GM18870 (cell line): Measurements from ENCODE around the gene LGR5.

Experiments
- ATAC-seq: cut with Tn5 transposase; IDR thresholded peaks from one replicate; pipeline ENCODE4 v1.9.1; 2021; ENCODE audit warnings: moderate library complexity; ENCODE audit not compliant: unreplicated experiment

Gene LGR5, protein sequence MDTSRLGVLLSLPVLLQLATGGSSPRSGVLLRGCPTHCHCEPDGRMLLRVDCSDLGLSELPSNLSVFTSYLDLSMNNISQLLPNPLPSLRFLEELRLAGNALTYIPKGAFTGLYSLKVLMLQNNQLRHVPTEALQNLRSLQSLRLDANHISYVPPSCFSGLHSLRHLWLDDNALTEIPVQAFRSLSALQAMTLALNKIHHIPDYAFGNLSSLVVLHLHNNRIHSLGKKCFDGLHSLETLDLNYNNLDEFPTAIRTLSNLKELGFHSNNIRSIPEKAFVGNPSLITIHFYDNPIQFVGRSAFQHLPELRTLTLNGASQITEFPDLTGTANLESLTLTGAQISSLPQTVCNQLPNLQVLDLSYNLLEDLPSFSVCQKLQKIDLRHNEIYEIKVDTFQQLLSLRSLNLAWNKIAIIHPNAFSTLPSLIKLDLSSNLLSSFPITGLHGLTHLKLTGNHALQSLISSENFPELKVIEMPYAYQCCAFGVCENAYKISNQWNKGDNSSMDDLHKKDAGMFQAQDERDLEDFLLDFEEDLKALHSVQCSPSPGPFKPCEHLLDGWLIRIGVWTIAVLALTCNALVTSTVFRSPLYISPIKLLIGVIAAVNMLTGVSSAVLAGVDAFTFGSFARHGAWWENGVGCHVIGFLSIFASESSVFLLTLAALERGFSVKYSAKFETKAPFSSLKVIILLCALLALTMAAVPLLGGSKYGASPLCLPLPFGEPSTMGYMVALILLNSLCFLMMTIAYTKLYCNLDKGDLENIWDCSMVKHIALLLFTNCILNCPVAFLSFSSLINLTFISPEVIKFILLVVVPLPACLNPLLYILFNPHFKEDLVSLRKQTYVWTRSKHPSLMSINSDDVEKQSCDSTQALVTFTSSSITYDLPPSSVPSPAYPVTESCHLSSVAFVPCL

GRCh38 chr12:71439613-71440344, at the start of gene LGR5:
Gene LGR5 (plus strand): TSS chr12:71439798. CDS start chr12:71440081, 283 bp downstream.
- ATAC-seq = no peak

GRCh38 chr12:71392521-71393145, 47.0 kb upstream of the LGR5 start:
- peak; percentile 90 for ATAC-seq

DNA sequence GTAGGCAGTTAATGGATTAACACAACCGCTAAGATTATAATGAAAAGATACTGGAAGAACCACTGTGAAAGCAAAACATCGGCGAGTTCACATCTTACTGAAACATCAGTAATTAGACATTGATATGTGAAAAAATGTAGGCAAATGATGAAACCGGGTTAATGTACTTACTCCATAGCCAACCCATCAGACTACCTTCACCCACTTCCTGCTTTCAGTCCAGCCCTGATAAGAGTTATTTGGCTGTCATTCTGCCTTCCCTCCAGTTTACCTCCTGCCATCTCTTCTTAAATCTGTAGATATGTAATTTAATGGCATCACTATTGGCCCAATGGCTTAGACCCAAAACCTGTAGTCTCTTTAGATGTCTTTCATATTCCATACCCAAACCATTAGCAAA, 46.0 kb upstream of the LGR5 start:
- no peak for ATAC-seq

GRCh38 chr12:71397433-71397954, 42.1 kb upstream of the LGR5 start:
- ATAC-seq = no peak

DNA sequence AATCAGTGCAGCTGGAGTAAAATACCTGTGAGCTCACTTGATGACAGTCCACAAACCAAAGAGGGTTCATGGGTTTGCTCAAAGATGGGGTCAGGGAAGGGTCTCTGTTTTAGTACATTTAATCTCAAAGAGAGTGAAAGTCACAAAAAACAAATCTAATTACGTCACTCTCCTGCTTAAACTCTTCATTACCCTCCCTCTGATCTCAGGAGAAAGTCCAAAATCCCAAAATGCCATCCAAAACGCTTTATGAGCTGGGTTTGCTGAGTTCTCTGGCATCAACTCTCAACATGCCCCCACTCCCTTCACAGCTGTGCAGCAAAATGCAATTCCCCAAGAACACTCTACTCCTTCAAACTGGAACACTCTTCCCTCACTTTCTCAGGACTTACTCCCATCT, 40.4 kb upstream of the LGR5 start:
- ATAC-seq = no peak

- ATAC-seq = peak; percentile 72
Measured at GRCh38 chr12:71400481-71400880, 39.1 kb upstream of the LGR5 start.

DNA sequence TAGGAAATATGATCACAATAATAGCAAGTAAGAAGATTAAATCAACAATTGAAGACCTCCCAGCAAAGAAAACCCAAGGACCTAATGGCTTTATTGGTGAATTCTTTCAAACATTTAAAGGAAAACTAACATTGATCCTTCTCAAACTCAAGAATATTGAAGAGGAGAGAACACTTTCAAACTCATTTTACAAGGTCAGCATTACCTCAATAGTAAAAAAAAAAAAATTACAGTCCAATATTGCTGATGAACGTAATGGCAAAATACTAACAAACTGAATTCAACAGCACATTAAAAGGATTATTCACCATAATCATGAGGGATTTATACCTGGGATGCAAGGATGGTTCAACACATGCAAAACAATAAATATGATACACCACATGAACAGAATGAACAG, 33.7 kb upstream of the LGR5 start:
- no peak for ATAC-seq

DNA sequence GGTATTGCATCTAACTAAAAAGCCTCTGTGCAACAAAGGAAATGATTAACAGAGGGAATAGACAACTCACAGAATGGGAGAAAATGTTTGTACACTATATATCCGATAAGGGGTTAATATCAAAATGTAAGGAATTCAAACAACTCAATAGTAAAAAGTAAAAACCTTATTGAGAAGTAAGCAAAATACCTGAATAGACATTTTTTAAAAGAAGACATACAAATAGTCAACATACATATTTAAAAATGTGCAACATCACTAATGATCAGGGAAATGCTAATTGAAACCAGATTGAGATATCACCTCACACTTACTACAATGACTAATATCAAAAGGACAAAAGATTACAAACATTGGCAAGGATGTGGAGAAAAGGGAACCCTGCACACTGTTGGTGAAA, 31.9 kb upstream of the LGR5 start:
- ATAC-seq = no peak

DNA sequence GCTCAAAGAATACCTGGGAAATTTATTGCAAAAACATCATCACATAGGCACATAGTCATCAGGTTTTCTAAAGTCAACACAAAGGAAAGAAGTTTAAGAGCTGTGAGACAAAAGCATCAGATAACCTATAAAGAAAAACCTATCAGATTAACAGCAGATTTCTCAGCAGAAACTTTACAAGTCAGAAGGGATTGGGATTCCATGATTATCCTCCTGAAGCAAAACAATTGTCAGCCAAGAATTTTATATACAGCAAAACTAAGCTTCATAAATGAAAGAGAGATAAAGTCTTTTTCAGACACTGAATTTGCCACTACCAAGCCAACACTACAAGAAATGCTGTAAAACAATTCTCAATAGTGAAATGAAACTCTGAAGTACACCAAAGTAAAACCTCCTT, 28.8 kb upstream of the LGR5 start:
- no peak for ATAC-seq

DNA sequence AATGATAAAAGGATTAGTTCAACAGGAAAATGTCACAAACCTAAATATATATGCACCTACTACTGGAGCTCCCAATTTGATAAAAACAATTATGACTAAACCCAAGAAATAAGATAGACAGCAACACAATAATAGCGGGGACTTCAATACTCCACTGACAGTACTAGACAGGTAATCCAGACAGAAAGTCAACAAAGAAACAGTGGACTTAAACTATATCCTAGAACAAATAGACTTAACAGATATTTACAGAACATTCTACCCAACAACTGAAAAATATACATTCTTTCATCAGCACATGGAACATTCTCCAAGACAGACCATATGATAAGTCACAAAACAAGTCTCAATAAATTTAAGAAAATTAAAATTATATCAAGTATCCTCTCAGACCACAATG, 28.0 kb upstream of the LGR5 start:
- ATAC-seq = no peak

DNA sequence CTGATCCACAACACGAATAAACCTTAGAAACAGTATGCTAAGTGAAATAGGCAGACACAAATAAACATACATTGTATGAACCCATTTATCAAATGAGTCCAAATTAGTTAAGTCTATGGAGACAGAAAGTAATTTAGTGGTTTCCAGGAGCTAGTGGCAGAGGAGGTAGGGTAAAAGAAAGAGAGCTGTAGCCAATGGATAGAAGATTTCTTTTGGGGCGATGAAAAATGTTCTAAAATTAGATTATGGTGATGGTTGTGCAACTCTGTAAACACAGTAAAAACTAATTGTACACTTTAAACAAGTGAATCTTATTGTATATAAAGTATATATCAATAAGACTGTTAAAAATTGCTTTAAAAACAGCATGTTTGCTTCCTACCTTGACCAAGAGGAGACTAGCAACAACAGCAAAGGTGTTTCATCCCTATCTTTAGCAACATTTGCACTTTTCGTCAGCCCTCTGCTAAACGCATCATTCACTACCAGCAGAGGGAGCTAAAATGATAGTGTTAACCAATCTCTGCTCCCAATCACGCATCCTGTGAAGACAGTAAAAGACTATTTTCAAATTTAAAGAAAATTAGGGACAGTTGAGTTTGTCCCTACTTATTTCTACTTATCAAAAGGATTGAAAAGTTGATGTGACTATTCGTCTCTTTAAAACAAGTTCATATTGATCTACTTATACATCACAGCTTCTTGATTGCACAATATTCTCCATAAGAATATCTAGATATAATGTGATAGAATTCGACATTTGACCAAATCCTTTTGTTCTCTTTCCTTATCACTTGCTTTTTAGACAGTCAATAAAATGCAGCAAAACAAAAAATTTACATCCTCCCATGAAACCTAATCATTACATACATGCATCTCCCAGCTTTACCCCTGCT, 24.0 kb upstream of the LGR5 start:
- ATAC-seq = peak; percentile 89

GRCh38 chr12:71417181-71417580, 22.4 kb upstream of the LGR5 start:
- ATAC-seq = no peak

DNA sequence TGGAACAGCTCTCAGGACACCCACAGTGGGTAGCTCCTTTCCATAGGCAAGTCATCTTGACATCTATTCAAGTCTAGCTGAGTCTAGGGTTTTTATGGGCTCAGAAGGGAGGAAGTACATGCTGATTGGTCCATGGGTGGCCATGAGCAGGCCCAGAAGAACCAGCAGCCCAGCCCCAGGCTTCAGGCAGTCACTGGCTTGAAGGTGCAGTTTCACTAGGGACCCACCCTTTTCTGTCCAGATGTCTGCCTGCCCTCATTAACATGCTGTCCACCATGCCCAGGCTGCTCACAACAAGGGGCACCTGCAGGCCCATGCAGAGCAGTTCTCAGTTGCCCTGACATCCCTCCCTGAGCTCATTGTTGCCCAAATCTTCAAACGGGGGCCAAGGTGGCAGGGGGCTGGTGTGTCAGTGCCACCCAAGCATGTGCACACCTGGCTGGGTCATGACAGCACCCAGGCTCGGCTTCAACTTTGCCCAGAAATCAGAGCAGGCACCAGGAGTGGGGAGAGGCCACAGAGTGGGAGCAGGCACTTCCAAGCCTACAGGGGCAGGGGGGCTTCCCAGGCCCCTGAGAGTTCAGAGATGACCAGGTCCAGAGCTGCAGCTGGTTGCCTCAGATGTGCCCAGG, 18.7 kb upstream of the LGR5 start:
- no peak for ATAC-seq

DNA sequence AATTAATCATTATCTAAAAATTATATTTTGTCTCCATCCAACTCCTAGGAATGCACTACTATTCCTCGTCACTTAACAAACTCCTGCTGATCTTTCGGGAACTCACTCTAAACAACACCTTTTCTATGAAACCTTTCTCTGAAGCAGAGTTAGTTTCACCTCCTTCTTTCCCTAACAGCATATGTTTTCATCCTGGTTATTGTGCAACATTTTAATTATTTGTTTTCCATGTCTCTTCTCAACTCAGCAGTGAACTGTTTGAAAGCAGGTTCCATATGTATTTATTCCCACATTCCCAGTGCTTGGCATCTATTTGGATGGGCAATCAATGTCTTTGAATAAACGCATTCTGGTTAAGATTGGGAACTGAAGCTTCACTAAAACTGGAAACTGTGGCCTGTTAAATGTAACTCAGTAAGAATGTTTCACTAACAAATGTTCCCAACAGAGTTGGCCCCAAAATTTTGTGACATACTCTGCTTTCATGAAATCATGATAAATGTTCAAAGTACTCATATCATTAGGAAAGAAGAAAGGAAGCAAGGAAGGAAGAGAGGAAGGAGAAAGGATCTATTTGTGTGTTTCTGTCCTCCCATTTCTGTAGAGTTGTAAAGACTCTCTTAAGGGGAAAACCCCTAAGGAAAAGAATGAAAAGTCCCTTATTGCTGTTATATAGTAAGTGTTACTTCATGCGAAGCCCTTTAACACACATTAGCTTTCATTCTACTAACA, 13.9 kb upstream of the LGR5 start:
- ATAC-seq = no peak

GRCh38 chr12:71426300-71427047, 13.1 kb upstream of the LGR5 start:
- ATAC-seq = no peak

GRCh38 chr12:71430756-71431155, 8.8 kb upstream of the LGR5 start:
- no peak for ATAC-seq

GRCh38 chr12:71431991-71432390, 7.6 kb upstream of the LGR5 start:
- ATAC-seq = no peak

DNA sequence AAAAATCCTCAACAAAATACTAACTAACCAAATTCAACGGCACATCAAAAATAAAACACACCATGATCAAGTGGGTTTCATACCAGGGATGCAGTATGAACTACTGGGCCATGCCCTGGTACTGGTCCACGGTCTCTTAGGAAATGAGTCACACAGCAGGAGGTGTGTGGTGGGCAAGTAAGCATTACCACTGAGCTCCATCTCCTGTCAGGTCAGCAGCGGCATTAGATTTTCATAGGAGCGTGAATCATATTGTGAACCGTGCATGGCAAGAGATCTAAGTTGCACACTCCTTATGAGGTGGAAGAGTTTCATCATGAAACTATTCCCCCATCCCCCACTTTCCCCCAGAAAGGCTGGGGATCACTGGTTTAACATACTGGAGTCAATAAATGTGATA, 6.7 kb upstream of the LGR5 start:
- no peak for ATAC-seq
